HepG2 (cell line): ENCODE results near the gene FAM111A. TPM values are rescaled to one million over a fixed set of nuclear protein-coding genes. Genes with fewer than 3 reads are reported as not detected.

Experiments
- ATAC-seq: fragments of 200-7000 bp; cut with Tn5 transposase; 3 replicates; pipeline ENCODE4 v1.9.1; 2020; ENCODE audit warnings: mild to moderate bottlenecking, moderate library complexity
- BruUV-seq: library from RNA; stranded (reverse); fragments of 400-500 nt; replicated peaks from 2 replicates; lab custom pipeline; 2021; lab: Mats Ljungman, UMichigan
- CTCF ChIA-PET: fragments of 300-600 bp; formaldehyde crosslinking; extraction: SDS; loops from one replicate; lab custom pipeline; 2021; ENCODE audit warnings: low total read pairs, inconsistent platforms, low intra/inter-chr PET ratio; lab: Yijun Ruan, JAX
- POLR2A ChIA-PET: fragments of 350-600 bp; sonication (Branson Sonifier 250); formaldehyde crosslinking; loops from one replicate; lab custom pipeline; 2020; ENCODE audit warnings: antibody characterized with exemption, inconsistent platforms; lab: Yijun Ruan, JAX
- DNase-seq: peaks from one replicate; pipeline ENCODE4 v3.0.0-alpha.2; 2015; ENCODE audit warnings: low spot score
- FAIRE-seq: peaks from 3 replicates; lab custom pipeline; 2011; peaks lifted over from hg19 to GRCh38; lab: Jason Lieb, UNC
- H2AFZ ChIP-seq: one replicate; pipeline ENCODE4 v1.6.1; 2011; ENCODE audit warnings: low read length, inconsistent platforms
- H3K27ac ChIP-seq: fragments of 300-600 bp; 3 replicates; pipeline ENCODE4 v1.8.0; 2011; ENCODE audit warnings: mixed run types, mild to moderate bottlenecking, mixed read lengths, low read length, inconsistent platforms; ENCODE audit not compliant: insufficient read depth; ENCODE audit errors: extremely low read length
- H3K27me3 ChIP-seq, 2 experiments: fragments of 200-600 bp in 1 of 2; 2 replicates in 1 of 2; 3 replicates in 1 of 2; pipeline versions ENCODE4 v1.6.0 to v1.8.0; 2011; ENCODE audit warnings: low read length in 2 of 2, mild to moderate bottlenecking in 2 of 2, moderate library complexity in 2 of 2, inconsistent platforms in 1 of 2; ENCODE audit not compliant: insufficient read depth in 2 of 2, control insufficient read depth in 1 of 2
- H3K36me3 ChIP-seq, 2 experiments: fragments of 200-600 bp in 1 of 2; replicated peaks in 1 of 2; 2 replicates in 1 of 2; 3 replicates in 1 of 2; pipeline versions ENCODE4 v1.5.1 to v1.8.0; 2011; ENCODE audit warnings: low read length in 2 of 2, inconsistent platforms in 1 of 2; ENCODE audit not compliant: insufficient read depth in 2 of 2, control insufficient read depth in 1 of 2
- H3K4me1 ChIP-seq: 2 replicates; pipeline ENCODE4 v1.5.1; 2012; ENCODE audit warnings: low read length, inconsistent platforms; ENCODE audit not compliant: insufficient read depth
- H3K4me2 ChIP-seq: 2 replicates; pipeline ENCODE4 v1.6.0; 2011; ENCODE audit warnings: low read depth, low read length, inconsistent platforms
- H3K4me3 ChIP-seq, 3 experiments: fragments of 200-600 bp in 1 of 3; sonication (generic), shearing (Covaris generic) in 1 of 3; replicated peaks in 1 of 3; 2 replicates each; pipeline ENCODE4 v1.5.1; 2011 to 2016; ENCODE audit warnings: low read length in 3 of 3, inconsistent platforms in 2 of 3, low read depth in 2 of 3, mild to moderate bottlenecking in 2 of 3, control low read depth in 1 of 3, mixed read lengths in 1 of 3; ENCODE audit not compliant: insufficient read depth in 1 of 3
- H3K79me2 ChIP-seq: one replicate; pipeline ENCODE4 v1.6.1; 2011; ENCODE audit warnings: low read length, inconsistent platforms; ENCODE audit not compliant: insufficient read depth
- H3K9ac ChIP-seq: 2 replicates; pipeline ENCODE4 v1.6.0; 2011; ENCODE audit warnings: mild to moderate bottlenecking, low read depth, low read length, inconsistent platforms; ENCODE audit not compliant: insufficient read depth
- H3K9me3 ChIP-seq: 2 replicates; pipeline ENCODE4 v1.5.1; 2012; ENCODE audit warnings: mild to moderate bottlenecking, low read length
- H4K20me1 ChIP-seq: 2 replicates; pipeline ENCODE4 v1.6.0; 2011; ENCODE audit warnings: inconsistent platforms, mild to moderate bottlenecking, low read length, moderate library complexity; ENCODE audit not compliant: insufficient read depth
- ATRX ChIP-seq: sonication (generic); formaldehyde crosslinking; IDR thresholded peaks from 2 replicates; pipeline ENCODE4 v1.4.0; 2020; ENCODE audit warnings: missing genetic modification reagents, borderline replicate concordance
- CREB1 ChIP-seq, 2 experiments: fragments of 450-650 bp in 1 of 2; IDR thresholded peaks; 2 replicates each; pipeline ENCODE4 v1.6.1; 2016 to 2017; ENCODE audit warnings: control low read depth in 1 of 2, mild to moderate bottlenecking in 1 of 2, missing compliant biosample characterization in 1 of 2, missing genetic modification characterization in 1 of 2
- ELF3 ChIP-seq: IDR thresholded peaks from 2 replicates; pipeline ENCODE4 v1.6.1; 2016; ENCODE audit warnings: missing genetic modification reagents, missing compliant biosample characterization
- GLMP ChIP-seq: sonication (generic); formaldehyde crosslinking; IDR thresholded peaks from 2 replicates; pipeline ENCODE4 v1.9.0; 2021; ENCODE audit warnings: missing genetic modification reagents, mild to moderate bottlenecking, borderline replicate concordance
- HDAC2 ChIP-seq: sonication (generic); formaldehyde crosslinking; IDR thresholded peaks from 2 replicates; pipeline ENCODE4 v1.4.0; 2020; ENCODE audit warnings: missing genetic modification reagents
- KLF11 ChIP-seq: IDR thresholded peaks from 2 replicates; pipeline ENCODE4 v1.6.1; 2016; ENCODE audit warnings: missing compliant biosample characterization
- TRIM22 ChIP-seq: fragments of 450-650 bp; IDR thresholded peaks from 2 replicates; pipeline ENCODE4 v1.6.1; 2017
- ZBTB33 ChIP-seq: sonication (generic); formaldehyde crosslinking; IDR thresholded peaks from 2 replicates; pipeline ENCODE4 v1.4.0; 2020; ENCODE audit warnings: missing genetic modification reagents
- ZNF251 ChIP-seq: sonication (generic); formaldehyde crosslinking; IDR thresholded peaks from 2 replicates; pipeline ENCODE4 v1.9.0; 2021; ENCODE audit warnings: mild to moderate bottlenecking, missing genetic modification reagents
- ZNF563 ChIP-seq: sonication (generic); formaldehyde crosslinking; IDR thresholded peaks from 2 replicates; pipeline ENCODE4 v1.8.0; 2022; ENCODE audit warnings: mild to moderate bottlenecking, moderate library complexity, missing genetic modification reagents
- ZNF720 ChIP-seq: sonication (generic); formaldehyde crosslinking; IDR thresholded peaks from 2 replicates; pipeline ENCODE4 v1.4.0; 2020; ENCODE audit warnings: missing genetic modification reagents
- ZNF737 ChIP-seq: sonication (generic); formaldehyde crosslinking; IDR thresholded peaks from 2 replicates; pipeline ENCODE4 v1.5.0; 2020; ENCODE audit warnings: missing genetic modification reagents, mild to moderate bottlenecking, borderline replicate concordance
- ZNF749 ChIP-seq: sonication (generic); formaldehyde crosslinking; IDR thresholded peaks from 2 replicates; pipeline ENCODE4 v1.8.0; 2022; ENCODE audit warnings: mild to moderate bottlenecking, missing genetic modification reagents, moderate library complexity, borderline replicate concordance
- WGBS: methylation state at CpG from one replicate; pipeline ENCODE4 v1.1.6; 2017; ENCODE audit warnings: low lambda C conversion rate; 5-methylcytosine and 5-hydroxymethylcytosine counted together
- in situ Hi-C: cut with HindIII; loops from 2 replicates; pipeline ENCODE4 v1.10.0; 2017; ENCODE audit warnings: low pct_unique_long_range_greater_than_20kb; ENCODE audit not compliant: extremely low pct_ligation_motif_present
- intact Hi-C: fragments of 100-400 bp; cut with micrococcal nuclease; formaldehyde crosslinking; loops from one replicate; pipeline ENCODE4 v1.10.0; 2022; ENCODE audit not compliant: unreplicated experiment
- polyA plus RNA-seq, 8 experiments: library from polyadenylated mRNA; depleted of rRNA in 3 of 8; stranded (reverse) in 7 of 8; unstranded in 1 of 8; fragments of >200 nt; fragmentation: Illumina TruSeq in 4 of 8; extraction: Trizol in 4 of 8; gene quantifications; 2 replicates each; pipeline versions ENCODE4 v1.2.1 to v1.2.3, GENCODE V29; 2011 to 2016; ENCODE audit warnings: low read depth in 4 of 8, missing spikeins in 1 of 8, mixed read lengths in 1 of 8; ENCODE audit not compliant: insufficient read depth in 1 of 8
- total RNA-seq, 5 experiments: library from RNA; depleted of rRNA; stranded (reverse); fragments of >200 nt; fragmentation: Illumina TruSeq; extraction: Trizol; gene quantifications; 2 replicates each; pipeline ENCODE4 v1.2.3, GENCODE V29; 2016; ENCODE audit warnings: low read depth in 1 of 5

The FAM111A gene
- total and polyA plus RNA-seq, 2 of the 13 experiments (the other 11 are each of a cell fraction or from before 2014, with no cell fraction given), result 3.2 to 13.5 TPM

- no peak for TF ChIP-seq KLF11 (CRISPR knock-in tag)
- no peak for TF ChIP-seq TRIM22
- no peak for ATAC-seq
- Histone ChIP-seq H4K20me1 (no peaks in the 10 kb centered on the region), H3K79me2 (no peaks in the 10 kb centered on the region), H3K36me3 (no peaks in the 10 kb centered on the region; a peak in 2 of 5 replicates), H3K4me1 (peaks cover 12% of the 10 kb centered on the region; the same call in 1 of the 2 replicates), H3K27ac (no peak overlapping the region), H3K9ac (no peak overlapping the region), H3K9me3 (no peaks in the 10 kb centered on the region), H3K4me3 (no peak overlapping the region), H3K27me3 (no peaks in the 10 kb centered on the region), H2AFZ (no peak overlapping the region), H3K4me2 (no peak overlapping the region)
- no TSS peak for BruUV-seq
- POLR2A ChIA-PET, result no interaction called here
- CTCF ChIA-PET, result no interaction called here
- no peak for DNase-seq
- in situ Hi-C loops (loop anchor here (25.0 kb wide), 1 partner anchor 504 kb away; no protein-coding TSS in a partner anchor), intact Hi-C loops (no loop called here)
- FAIRE-seq, result no peak
- WGBS, result no CpG with 5 or more reads among the region's 1 CpG
Observed at GRCh38 chr11:59183771-59184170, 41.1 kb downstream of the FAM111A start.

GRCh38 chr11:59184691-59185339, 42.2 kb downstream of the FAM111A start:
- Histone ChIP-seq H3K9me3 (no peaks in the 10 kb centered on the region), H3K4me1 (peaks cover 12% of the 10 kb centered on the region; the same call in 1 of the 2 replicates), H3K27ac (no peak overlapping the region), H3K9ac (no peak overlapping the region), H4K20me1 (no peaks in the 10 kb centered on the region), H3K27me3 (no peaks in the 10 kb centered on the region), H3K4me2 (no peak overlapping the region), H3K79me2 (no peaks in the 10 kb centered on the region), H2AFZ (no peak overlapping the region), H3K36me3 (peaks cover 0 to 2% of the 10 kb centered on the region in 2 experiments; a peak in 2 of 5 replicates), H3K4me3 (no peak overlapping the region)
- ChIA-PET POLR2A (interaction anchor here (3.4 kb wide), 1 partner anchor 12 kb away, joined by 46 read pairs; the partner anchor contains the start of gene DTX4), CTCF (interaction anchor here (4.1 kb wide), 1 partner anchor 13 kb away, joined by 45 read pairs; the partner anchor contains the start of gene DTX4)
- 82% methylated on average over 9 of the region's 9 CpGs for WGBS
- in situ Hi-C loops (loop anchor here (25.0 kb wide), 1 partner anchor 502 kb away; no protein-coding TSS in a partner anchor), intact Hi-C loops (no loop called here)
- no peak for FAIRE-seq
- no peak for ATAC-seq
- DNase-seq, result no peak
- BruUV-seq, result no TSS peak
- no peak for TF ChIP-seq ZNF737 (CRISPR knock-in tag)
- no peak for TF ChIP-seq ZBTB33
- no peak for TF ChIP-seq ZNF251 (CRISPR knock-in tag)
- TF ChIP-seq HDAC2 (CRISPR knock-in tag), result no peak
- no peak for TF ChIP-seq ZNF749 (CRISPR knock-in tag)
- TF ChIP-seq ELF3 (CRISPR knock-in tag), result no peak
- no peak for TF ChIP-seq GLMP
- no peak for TF ChIP-seq ATRX
- TF ChIP-seq ZNF563 (CRISPR knock-in tag), result no peak
- no peak for TF ChIP-seq ZNF720 (CRISPR knock-in tag)
- TF ChIP-seq CREB1 (IDR thresholded peaks at IDR 0.05), result no peak
- TF ChIP-seq CREB1 (CRISPR knock-in tag; IDR thresholded peaks at IDR 0.05), result no peak
